GM21786 (cell line): ENCODE measurements around the gene PTPN5.

ENCODE experiments used
- ATAC-seq: cut with Tn5 transposase; IDR thresholded peaks from one replicate; pipeline ENCODE4 v1.9.1; 2021; ENCODE audit not compliant: unreplicated experiment

PTPN5 gene

DNA sequence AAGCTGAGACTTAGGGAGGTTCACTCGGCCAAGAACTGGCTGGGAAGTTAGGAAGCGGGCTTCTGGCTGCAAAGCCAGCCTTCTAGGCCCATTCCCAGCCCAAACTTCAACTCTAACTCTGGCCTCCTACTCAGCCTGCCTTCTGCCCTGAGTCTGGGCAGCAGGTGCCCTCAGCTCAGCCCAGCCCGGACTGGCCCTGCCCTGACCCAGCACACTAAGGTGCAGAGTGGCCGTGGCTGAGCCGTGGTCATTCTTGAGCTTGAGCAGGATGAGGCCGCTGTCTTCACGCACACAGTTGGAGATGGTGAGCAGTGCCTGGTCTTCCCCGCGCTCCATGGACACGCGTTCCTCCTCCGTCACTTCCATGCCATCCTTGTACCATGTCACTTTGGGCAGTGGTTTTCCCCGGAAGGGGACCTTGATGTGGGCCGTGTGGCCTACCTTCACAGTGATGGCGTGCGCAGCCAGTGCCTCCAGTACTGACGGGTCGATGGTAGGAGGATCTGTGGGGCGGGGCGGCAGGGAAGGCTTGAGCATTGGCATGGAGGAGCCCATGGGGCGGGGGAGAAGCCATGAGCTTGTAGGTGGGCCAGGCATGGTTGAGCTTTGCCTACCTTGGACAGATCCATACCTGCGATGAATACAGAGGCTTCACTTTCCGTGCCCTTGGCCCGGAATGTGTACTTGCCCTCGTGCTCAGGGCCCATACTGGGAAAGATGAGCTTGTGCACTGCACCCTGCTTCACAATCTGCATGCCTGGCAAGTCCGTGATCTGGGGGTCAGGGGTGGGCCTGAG is 77.8 kb downstream of the PTPN5 start:
- ATAC-seq, result no peak

- peak; percentile 42 for ATAC-seq
Observed at GRCh38 chr11:18710545-18710944, 81.1 kb downstream of the PTPN5 start.

GRCh38 chr11:18709414-18709813 is 82.2 kb downstream of the PTPN5 start:
- no peak for ATAC-seq

DNA sequence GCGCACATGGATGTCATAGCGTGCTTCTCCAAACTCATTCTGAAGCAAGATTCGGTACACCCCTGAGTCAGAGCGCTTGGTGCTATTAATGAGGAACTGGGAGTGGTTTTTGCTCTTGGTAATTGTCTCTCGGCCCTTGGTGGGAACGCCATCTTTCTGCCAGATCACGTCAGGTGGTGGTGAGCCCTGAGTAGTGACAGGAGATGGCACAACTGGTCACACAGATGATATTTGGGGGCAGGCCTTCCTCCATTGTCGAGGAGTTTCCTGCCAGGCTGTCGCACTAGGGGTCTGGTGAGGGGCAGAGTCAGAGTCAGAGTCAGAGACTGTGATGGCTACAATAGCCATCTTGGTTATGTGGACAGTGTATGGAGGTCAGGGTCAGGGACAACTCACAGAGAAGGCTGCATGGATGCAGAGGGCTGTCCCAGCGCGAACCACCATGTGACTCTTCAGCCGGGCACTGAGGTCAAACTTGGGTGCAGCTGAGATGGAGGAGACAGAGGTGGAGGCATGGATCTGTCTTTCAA is 83.7 kb downstream of the PTPN5 start:
- no peak for ATAC-seq

GRCh38 chr11:18706330-18707243 is 85.0 kb downstream of the PTPN5 start:
- peak; percentile 58 for ATAC-seq

DNA sequence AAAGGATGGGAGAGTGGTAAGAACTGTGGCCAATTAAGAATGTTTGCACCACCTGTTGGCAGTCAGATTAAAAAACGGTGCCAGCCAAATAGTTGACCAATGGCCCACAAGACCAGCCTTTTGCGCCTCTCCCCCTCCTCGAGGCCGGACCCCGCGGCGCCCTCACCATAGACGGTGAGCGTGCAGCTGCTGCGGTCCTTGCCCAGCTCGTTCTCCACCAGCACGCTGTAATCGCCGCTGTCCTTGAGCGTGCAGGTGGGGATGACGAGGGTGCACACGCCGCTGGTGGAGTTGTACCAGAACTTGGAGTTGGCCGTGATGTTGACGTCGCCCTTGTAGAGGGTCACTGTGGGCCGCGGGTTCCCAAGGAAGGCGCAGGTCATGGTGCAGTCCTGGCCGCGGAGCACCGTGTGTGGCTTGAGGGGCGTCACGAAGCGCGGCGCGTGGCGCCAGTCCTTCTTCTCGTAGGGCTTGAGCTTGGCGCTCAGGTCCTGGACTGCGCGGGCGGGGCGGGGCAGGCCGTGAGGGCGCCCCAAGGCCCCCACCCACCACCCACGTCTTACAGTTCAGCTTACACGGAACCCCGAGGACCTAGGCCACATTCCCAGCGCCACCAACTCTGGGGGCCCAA is 85.8 kb downstream of the PTPN5 start:
- ATAC-seq, result no peak

DNA sequence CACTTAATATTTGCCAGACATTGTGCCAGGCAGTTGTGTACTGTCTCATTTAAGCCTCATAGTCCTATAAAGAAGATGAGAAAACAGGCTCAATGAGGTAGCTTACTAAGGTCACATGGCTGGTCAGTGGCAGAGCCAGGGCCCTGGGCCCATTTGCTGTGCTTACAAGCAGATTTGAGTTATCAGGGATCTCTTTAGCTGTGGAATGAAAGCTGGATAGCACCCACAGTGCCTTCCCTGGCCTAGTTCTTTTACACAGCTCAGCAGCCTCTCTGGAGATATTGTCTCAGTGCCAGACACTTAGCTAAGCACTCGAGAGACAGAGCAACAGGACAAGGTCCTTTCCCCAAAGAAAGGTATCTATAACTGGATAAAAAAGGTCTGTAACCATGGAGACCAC is 86.9 kb downstream of the PTPN5 start:
- ATAC-seq, result no peak

DNA sequence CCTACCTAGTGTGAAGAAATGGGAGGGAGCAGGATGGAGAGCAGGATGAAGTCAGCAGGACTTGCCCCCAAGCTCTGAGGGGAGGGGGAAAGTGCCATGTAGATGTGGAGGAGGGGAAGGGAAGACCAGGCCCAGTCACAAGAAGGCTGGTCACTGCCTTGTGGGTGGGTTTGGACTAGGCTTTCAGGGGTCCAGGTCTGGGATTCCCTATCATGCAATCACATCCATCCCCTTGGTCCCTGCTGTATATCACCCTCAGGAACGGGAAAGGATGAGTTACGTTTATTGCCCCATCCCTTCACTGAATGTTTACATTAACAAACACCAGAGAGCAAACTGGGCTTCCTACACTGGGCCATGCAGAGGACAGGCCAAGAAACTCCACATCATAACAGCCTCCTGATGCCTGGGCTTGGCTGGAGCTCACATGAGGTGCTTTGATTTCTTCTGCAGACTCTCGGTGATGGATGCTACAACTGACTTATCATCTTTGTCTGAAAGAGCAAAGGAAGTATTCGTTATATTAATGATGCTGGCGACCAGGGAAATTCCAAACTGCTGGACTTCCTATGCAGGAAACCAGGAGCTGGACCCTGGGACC is 87.5 kb downstream of the PTPN5 start:
- ATAC-seq, result no peak

DNA sequence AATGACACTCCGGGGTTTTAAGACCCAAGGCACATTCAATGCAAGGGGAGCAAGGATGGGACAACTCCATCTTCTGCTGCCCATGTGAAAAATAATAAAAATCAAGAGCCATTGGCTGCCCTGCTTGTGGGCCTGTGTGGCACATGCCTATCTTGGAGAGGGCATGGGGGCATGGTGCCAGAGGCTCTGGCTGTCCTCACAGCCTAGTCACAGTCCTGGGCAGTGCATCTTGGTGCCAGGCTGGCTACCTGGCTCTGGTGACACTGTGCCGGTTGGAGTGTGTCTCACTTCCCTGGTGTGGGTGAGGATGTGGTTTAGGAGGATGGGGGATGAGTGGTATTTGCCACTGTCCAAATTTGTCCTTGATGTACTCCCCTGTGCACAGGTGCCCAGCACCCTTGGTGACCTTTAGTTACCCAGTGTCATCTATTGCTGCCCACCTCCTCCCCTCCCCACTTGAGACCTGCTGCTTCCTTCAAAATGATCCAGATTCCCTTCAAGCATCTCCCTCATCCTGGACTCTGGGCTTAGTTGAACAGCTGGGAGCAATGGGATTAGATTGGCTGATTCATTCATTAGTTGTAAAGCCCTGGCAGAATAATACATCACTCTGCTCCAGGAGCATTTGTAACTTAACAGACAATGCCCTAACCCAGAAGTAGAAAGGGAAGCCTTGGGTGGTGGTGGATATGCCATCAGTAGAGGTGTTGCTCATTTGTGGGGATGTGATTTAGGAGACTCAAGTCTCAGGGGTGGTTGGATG is 88.4 kb downstream of the PTPN5 start:
- no peak for ATAC-seq

DNA sequence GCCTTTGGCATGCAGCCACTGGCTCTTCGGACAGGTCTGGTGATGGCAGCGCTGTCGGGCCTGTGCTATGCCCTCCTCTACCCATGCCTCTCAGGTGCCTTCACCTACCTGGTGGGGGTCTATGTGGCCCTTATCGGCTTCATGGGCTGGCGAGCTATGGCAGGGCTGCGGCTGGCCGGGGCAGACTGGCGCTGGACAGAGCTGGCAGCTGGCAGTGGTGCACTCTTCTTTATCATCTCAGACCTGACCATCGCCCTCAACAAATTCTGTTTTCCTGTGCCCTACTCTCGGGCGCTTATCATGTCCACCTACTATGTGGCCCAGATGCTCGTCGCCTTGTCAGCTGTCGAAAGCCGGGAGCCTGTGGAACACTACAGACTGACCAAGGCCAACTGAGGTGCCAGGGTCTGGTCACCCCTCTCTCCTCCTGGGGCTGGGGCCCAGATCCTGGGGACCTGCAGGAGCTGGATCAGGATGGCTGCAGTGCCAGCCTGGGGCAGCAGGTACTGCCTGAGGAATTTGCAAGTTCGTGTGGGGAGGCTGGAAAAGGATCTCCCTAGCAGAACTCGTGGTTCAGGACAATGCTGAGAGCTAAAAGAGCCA is 89.9 kb downstream of the PTPN5 start:
- ATAC-seq, result no peak

DNA sequence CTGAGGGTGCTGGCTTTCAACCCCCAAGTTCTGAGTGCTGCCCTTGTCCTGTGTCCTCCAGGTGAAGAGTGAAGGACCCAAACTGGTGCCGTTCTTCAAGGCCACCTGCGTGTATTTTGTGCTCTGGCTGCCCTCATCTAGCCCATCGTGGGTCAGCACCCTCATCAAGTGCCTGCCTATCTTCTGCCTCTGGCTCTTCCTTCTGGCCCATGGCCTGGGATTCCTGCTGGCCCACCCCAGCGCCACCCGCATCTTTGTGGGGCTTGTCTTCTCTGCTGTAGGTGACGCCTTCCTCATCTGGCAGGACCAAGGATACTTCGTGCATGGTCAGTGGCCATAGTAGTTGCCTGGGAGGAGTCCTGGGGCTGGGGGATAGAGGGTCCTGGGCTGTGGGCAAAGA is 90.7 kb downstream of the PTPN5 start:
- ATAC-seq, result no peak

DNA sequence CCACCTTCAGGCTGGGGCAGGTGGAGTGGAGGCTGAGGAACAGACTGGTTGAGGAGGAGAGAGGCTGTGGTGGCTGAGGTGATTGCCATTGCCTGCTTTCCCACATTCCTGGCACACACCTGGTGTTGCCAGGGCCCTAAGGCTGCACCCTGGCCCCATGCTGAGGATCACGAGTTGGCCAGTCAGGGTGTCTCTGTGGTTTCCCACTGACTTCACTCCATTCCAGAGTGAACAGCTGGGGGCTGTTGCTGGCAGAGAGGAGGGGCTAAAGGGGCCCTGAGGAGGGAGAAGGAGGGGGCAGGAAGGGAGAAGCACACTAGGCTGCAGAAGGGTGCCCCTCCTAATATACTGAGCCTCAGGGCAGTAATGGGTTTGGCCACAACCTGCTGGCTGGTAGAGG is 91.2 kb downstream of the PTPN5 start:
- ATAC-seq, result no peak

- ATAC-seq, result no peak
Observed at GRCh38 chr11:18699848-18700261, 91.7 kb downstream of the PTPN5 start.

DNA sequence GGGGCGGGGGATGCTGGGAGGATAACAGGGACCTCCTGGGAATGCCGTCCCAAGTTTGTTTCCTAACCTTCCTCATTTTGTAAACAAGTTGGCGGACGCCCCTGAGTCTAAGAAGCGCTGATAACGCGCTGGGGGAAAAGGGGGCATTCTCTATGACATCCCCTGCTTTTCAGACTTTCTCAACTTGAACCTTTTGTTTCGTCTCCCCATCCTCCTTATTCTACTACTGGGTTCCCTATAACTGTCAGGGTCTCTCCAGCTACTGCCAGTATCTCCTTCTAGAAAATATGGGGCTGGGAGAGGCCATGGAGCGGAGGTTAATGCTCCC is 92.4 kb downstream of the PTPN5 start:
- no peak for ATAC-seq

DNA sequence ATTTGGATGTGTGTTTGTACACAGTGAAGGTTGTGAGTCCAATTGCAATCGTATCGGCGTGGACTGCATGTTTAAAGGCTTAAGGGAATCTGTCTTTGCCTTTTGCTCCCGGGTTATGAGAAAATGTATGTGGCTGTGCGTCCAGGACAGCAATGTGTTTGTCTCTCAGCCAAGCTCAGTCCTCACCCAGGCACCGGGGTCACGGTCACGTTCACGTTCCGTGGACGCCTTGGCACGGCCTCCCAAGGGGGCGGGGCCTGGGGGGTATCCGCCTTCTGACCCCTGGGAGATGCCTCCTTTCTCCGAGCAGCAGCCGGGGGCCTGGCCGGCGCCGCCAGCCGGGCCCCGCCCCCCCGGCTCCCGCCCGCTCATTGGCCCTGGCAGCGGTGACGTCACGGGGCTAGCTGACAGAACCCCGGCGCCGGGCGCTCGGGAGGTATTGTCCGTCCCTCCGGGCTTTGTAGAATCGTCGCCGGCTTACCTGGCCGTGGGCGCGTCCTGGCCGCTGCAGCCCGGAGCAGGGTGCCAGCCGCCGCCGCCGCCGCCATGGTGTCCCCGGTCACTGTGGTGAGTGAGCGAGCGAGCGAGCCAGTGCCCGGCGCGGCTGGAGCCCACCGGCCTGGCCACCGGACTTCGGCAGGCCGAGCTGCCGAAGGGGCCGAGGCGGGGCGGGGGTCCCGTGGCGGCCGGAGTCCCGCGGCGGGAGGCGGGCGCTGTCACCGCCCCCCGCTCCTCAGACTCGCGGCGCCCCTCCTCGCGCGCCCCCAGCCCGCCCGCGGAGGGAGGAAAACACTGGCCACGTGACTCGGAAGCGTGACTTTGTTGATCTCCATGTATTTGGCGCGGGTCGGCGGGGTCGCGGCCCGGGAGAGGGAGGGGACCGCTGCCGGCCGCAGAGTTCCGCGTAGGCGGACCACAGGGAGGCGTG is 93.0 kb downstream of the PTPN5 start, which contains the start of gene TMEM86A:
Gene TMEM86A (plus strand): TSS at position 439 of the 928 bp plus-strand sequence. CDS start 108 bp downstream, at position 547.
- peak; percentile 88 for ATAC-seq

DNA sequence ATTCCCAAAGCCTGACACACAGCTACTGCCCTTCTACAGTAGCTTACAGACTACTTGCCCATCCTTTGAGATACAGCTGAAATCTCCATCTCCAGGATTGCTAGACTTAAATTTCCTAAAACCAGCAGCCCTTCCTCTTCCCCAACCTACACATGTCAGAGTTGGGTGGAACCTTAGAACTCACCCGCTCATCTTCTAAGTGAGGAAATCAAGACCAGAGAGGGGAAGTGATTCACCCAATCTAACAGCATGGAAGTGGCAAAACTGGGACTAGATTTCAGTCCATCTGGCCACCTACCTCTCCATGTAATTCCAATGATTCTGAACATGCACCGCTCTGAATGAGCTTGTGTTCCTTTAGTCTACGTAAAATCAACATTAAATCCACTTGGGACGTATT is 94.0 kb downstream of the PTPN5 start:
- no peak for ATAC-seq

GRCh38 chr11:18696638-18697225 is 94.9 kb downstream of the PTPN5 start:
- no peak for ATAC-seq
